SK-N-SH treated with all-trans-retinoic acid at 6 μM for 48 hours (cell line): Measurements from ENCODE around the gene FAM50A.

Experiments
- ATAC-seq: fragments of 200-7000 bp; cut with Tn5 transposase; 3 replicates; pipeline ENCODE4 v1.9.1; 2020; ENCODE audit warnings: mild to moderate bottlenecking, moderate library complexity
- ARNTL ChIP-seq: fragments of 450-650 bp; formaldehyde crosslinking; IDR thresholded peaks from 2 replicates; pipeline ENCODE4 v1.5.0; 2020; ENCODE audit warnings: low read depth, mild to moderate bottlenecking, moderate library complexity, borderline replicate concordance
- BACH2 ChIP-seq: fragments of 250-450 bp; sonication (Bioruptor Pico); IDR thresholded peaks from 2 replicates; pipeline ENCODE4 v1.9.0; 2021; ENCODE audit warnings: mild to moderate bottlenecking, borderline replicate concordance
- CSDC2 ChIP-seq: fragments of 250-450 bp; sonication (Bioruptor Pico); IDR thresholded peaks from 2 replicates; pipeline ENCODE4 v1.5.0; 2020; ENCODE audit warnings: mild to moderate bottlenecking, moderate library complexity
- ESRRG ChIP-seq: fragments of 250-450 bp; sonication (Bioruptor Pico); IDR thresholded peaks from 2 replicates; pipeline ENCODE4 v1.6.1; 2021; ENCODE audit warnings: mild to moderate bottlenecking
- GLIS3 ChIP-seq: fragments of 250-450 bp; sonication (Bioruptor Pico); IDR thresholded peaks from 2 replicates; pipeline ENCODE4 v1.5.0; 2020; ENCODE audit warnings: mild to moderate bottlenecking, moderate library complexity
- ISL1 ChIP-seq: fragments of 250-450 bp; sonication (Bioruptor Pico); IDR thresholded peaks from 2 replicates; pipeline ENCODE4 v2.1.2; 2022; ENCODE audit warnings: mild to moderate bottlenecking, moderate library complexity
- OSR1 ChIP-seq: fragments of 250-450 bp; sonication (Bioruptor Pico); IDR thresholded peaks from 2 replicates; pipeline ENCODE4 v1.8.0; 2022; ENCODE audit warnings: moderate library complexity, mild to moderate bottlenecking, inconsistent platforms
- PPARA ChIP-seq: fragments of 250-450 bp; sonication (Bioruptor Pico); IDR thresholded peaks from 2 replicates; pipeline ENCODE4 v1.5.0; 2020; ENCODE audit warnings: mild to moderate bottlenecking, borderline replicate concordance
- RARB ChIP-seq: fragments of 250-450 bp; sonication (Bioruptor Pico); IDR thresholded peaks from 2 replicates; pipeline ENCODE4 v1.8.0; 2021; ENCODE audit warnings: mild to moderate bottlenecking, moderate library complexity
- SNAI2 ChIP-seq: fragments of 250-450 bp; sonication (Bioruptor Pico); IDR thresholded peaks from 2 replicates; pipeline ENCODE4 v1.5.0; 2020; ENCODE audit warnings: mild to moderate bottlenecking, moderate library complexity
- TCF4 ChIP-seq: fragments of 250-450 bp; sonication (Bioruptor Pico); IDR thresholded peaks from 2 replicates; pipeline ENCODE4 v1.8.0; 2021; ENCODE audit warnings: mild to moderate bottlenecking, moderate library complexity, borderline replicate concordance
- TOX ChIP-seq: fragments of 250-450 bp; sonication (Bioruptor Pico); IDR thresholded peaks from 2 replicates; pipeline ENCODE4 v1.8.0; 2021; ENCODE audit warnings: mild to moderate bottlenecking, moderate library complexity, borderline replicate concordance
- ZC3H10 ChIP-seq: fragments of 250-450 bp; sonication (Bioruptor Pico); IDR thresholded peaks from 2 replicates; pipeline ENCODE4 v1.5.1; 2021; ENCODE audit warnings: mild to moderate bottlenecking, moderate library complexity
- ZFP3 ChIP-seq: fragments of 250-450 bp; sonication (Bioruptor Pico); IDR thresholded peaks from 2 replicates; pipeline ENCODE4 v1.5.0; 2020; ENCODE audit warnings: mild to moderate bottlenecking, moderate library complexity
- ZFP30 ChIP-seq: fragments of 450-650 bp; formaldehyde crosslinking; IDR thresholded peaks from 2 replicates; pipeline ENCODE4 v1.5.0; 2022; ENCODE audit warnings: mild to moderate bottlenecking, moderate library complexity
- ZNF565 ChIP-seq: fragments of 450-650 bp; formaldehyde crosslinking; conservative IDR thresholded peaks from 2 replicates; pipeline ENCODE4 v1.5.0; 2020; ENCODE audit warnings: low read depth, mild to moderate bottlenecking, moderate library complexity
- ZNF70 ChIP-seq: fragments of 450-650 bp; formaldehyde crosslinking; IDR thresholded peaks from 2 replicates; pipeline ENCODE4 v1.5.0; 2020; ENCODE audit warnings: mild to moderate bottlenecking, moderate library complexity
- TF ChIP-seq, protein P1 (sequence below): fragments of 250-450 bp; sonication (Bioruptor Pico); IDR thresholded peaks from 2 replicates; pipeline ENCODE4 v1.8.0; 2020; ENCODE audit warnings: mild to moderate bottlenecking, moderate library complexity, borderline replicate concordance
- TF ChIP-seq, protein P2 (sequence below): fragments of 250-450 bp; sonication (Bioruptor Pico); IDR thresholded peaks from 2 replicates; pipeline ENCODE4 v1.5.1; 2021; ENCODE audit warnings: mild to moderate bottlenecking, moderate library complexity
- TF ChIP-seq, protein P3 (sequence below): fragments of 250-450 bp; sonication (Bioruptor Pico); IDR thresholded peaks from 2 replicates; pipeline ENCODE4 v1.8.0; 2021; ENCODE audit warnings: low read depth, mild to moderate bottlenecking, moderate library complexity, borderline replicate concordance
- TF ChIP-seq, protein P4 (sequence below): fragments of 250-450 bp; sonication (Bioruptor Pico); IDR thresholded peaks from 2 replicates; pipeline ENCODE4 v1.5.0; 2020; ENCODE audit warnings: mild to moderate bottlenecking, moderate library complexity

FAM50A gene

DNA sequence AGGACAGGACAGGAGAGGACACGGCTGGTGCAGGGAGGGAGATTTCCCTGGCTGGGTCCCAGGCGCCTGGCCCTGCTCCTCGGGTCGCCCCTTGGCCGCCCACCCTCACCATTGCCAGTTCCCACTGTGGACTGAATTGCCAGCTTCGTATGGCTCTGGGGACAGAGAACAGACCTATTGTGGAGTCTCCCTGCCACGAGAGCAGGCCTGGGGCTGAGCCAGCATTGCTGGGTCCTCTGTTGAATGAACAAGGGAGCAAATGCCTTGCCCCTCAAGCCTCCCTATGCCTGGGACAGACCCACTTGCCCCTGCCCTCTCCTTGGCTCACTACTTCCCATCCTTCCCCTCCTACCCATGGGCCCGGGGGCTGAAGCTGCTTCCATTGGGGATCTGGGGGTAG, 18.5 kb downstream of the FAM50A start:
- ATAC-seq = no peak
- TF ChIP-seq GLIS3 (no peak), TCF4 (CRISPR knock-in tag) (no peak), ZFP3 (CRISPR knock-in tag) (no peak), BACH2 (CRISPR knock-in tag) (no peak), RARB (CRISPR knock-in tag) (no peak), PPARA (CRISPR knock-in tag) (no peak)

DNA sequence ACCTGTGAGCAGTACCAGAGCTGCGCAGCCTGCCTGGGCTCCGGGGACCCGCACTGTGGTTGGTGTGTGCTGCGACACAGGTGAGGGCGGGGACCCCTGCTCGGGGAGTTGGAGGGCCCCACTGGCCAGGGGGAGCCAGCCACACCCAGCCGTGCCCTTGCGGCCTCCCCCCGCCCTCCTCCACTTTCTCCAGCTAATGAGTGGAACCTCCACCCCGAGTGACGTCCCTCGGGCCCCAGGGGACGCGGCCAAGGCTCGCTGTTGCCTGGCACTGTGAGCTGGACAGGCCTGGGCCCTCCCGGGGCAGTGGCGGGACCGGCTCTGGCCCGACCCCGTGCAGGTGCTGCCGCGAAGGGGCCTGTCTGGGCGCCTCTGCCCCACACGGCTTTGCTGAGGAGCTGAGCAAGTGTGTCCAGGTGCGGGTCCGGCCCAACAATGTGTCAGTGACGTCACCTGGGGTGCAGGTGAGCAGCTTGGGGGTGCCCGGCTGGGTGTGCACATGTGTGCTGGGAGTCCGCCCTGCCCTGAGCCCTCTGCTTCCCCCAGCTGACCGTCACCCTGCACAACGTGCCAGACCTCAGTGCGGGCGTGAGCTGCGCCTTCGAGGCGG, 19.8 kb downstream of the FAM50A start:
- no peak for ATAC-seq
- TF ChIP-seq PPARA (CRISPR knock-in tag) (no peak), CSDC2 (CRISPR knock-in tag) (no peak), GLIS3 (no peak), TOX (CRISPR knock-in tag) (no peak), BACH2 (CRISPR knock-in tag) (no peak), OSR1 (CRISPR knock-in tag) (no peak), ZNF565 (CRISPR knock-in tag) (no peak), ZFP30 (CRISPR knock-in tag) (no peak), ZNF70 (CRISPR knock-in tag) (no peak), ZC3H10 (CRISPR knock-in tag) (no peak), ZFP3 (CRISPR knock-in tag) (no peak)
- TF ChIP-seq, protein P1, sequence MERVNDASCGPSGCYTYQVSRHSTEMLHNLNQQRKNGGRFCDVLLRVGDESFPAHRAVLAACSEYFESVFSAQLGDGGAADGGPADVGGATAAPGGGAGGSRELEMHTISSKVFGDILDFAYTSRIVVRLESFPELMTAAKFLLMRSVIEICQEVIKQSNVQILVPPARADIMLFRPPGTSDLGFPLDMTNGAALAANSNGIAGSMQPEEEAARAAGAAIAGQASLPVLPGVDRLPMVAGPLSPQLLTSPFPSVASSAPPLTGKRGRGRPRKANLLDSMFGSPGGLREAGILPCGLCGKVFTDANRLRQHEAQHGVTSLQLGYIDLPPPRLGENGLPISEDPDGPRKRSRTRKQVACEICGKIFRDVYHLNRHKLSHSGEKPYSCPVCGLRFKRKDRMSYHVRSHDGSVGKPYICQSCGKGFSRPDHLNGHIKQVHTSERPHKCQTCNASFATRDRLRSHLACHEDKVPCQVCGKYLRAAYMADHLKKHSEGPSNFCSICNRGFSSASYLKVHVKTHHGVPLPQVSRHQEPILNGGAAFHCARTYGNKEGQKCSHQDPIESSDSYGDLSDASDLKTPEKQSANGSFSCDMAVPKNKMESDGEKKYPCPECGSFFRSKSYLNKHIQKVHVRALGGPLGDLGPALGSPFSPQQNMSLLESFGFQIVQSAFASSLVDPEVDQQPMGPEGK (CRISPR knock-in tag) = no peak
- TF ChIP-seq, protein P2, sequence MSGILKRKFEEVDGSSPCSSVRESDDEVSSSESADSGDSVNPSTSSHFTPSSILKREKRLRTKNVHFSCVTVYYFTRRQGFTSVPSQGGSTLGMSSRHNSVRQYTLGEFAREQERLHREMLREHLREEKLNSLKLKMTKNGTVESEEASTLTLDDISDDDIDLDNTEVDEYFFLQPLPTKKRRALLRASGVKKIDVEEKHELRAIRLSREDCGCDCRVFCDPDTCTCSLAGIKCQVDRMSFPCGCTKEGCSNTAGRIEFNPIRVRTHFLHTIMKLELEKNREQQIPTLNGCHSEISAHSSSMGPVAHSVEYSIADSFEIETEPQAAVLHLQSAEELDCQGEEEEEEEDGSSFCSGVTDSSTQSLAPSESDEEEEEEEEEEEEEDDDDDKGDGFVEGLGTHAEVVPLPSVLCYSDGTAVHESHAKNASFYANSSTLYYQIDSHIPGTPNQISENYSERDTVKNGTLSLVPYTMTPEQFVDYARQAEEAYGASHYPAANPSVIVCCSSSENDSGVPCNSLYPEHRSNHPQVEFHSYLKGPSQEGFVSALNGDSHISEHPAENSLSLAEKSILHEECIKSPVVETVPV (CRISPR knock-in tag) = no peak
- TF ChIP-seq, protein P3, sequence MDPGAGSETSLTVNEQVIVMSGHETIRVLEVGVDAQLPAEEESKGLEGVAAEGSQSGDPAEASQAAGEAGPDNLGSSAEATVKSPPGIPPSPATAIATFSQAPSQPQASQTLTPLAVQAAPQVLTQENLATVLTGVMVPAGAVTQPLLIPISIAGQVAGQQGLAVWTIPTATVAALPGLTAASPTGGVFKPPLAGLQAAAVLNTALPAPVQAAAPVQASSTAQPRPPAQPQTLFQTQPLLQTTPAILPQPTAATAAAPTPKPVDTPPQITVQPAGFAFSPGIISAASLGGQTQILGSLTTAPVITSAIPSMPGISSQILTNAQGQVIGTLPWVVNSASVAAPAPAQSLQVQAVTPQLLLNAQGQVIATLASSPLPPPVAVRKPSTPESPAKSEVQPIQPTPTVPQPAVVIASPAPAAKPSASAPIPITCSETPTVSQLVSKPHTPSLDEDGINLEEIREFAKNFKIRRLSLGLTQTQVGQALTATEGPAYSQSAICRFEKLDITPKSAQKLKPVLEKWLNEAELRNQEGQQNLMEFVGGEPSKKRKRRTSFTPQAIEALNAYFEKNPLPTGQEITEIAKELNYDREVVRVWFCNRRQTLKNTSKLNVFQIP (CRISPR knock-in tag) = no peak
- TF ChIP-seq, protein P4, sequence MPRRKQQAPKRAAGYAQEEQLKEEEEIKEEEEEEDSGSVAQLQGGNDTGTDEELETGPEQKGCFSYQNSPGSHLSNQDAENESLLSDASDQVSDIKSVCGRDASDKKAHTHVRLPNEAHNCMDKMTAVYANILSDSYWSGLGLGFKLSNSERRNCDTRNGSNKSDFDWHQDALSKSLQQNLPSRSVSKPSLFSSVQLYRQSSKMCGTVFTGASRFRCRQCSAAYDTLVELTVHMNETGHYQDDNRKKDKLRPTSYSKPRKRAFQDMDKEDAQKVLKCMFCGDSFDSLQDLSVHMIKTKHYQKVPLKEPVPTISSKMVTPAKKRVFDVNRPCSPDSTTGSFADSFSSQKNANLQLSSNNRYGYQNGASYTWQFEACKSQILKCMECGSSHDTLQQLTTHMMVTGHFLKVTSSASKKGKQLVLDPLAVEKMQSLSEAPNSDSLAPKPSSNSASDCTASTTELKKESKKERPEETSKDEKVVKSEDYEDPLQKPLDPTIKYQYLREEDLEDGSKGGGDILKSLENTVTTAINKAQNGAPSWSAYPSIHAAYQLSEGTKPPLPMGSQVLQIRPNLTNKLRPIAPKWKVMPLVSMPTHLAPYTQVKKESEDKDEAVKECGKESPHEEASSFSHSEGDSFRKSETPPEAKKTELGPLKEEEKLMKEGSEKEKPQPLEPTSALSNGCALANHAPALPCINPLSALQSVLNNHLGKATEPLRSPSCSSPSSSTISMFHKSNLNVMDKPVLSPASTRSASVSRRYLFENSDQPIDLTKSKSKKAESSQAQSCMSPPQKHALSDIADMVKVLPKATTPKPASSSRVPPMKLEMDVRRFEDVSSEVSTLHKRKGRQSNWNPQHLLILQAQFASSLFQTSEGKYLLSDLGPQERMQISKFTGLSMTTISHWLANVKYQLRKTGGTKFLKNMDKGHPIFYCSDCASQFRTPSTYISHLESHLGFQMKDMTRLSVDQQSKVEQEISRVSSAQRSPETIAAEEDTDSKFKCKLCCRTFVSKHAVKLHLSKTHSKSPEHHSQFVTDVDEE (CRISPR knock-in tag) = no peak

DNA sequence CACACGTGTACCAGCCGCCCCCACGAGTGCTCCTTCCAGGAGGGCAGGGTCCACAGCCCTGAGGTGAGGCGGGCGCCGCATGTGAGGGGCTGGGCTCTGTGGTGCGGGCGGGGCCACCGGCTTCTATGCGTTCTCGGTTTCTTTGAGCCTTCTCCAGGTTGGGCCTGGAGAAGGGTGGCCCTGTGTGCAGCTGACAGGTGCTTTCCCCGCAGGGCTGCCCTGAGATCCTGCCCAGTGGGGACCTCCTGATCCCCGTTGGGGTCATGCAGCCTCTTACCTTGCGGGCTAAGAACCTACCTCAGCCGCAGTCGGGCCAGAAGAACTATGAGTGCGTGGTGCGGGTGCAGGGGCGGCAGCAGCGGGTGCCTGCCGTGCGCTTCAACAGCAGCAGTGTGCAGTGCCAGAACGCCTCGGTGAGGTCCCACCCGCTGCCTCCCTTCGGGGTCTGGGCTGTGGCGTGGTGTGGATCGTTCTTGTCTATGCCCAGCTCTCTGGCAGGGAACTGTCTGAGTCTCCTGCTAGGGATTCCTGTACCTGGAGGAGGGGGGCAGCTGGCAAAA, 20.9 kb downstream of the FAM50A start:
- ATAC-seq = no peak
- TF ChIP-seq ZNF70 (CRISPR knock-in tag) (no peak), ZNF565 (CRISPR knock-in tag) (no peak), ZFP30 (CRISPR knock-in tag) (no peak), ESRRG (no peak), ARNTL (CRISPR knock-in tag) (no peak), SNAI2 (no peak), TOX (CRISPR knock-in tag) (no peak), ISL1 (CRISPR knock-in tag) (no peak), RARB (CRISPR knock-in tag) (no peak)
- TF ChIP-seq, protein P4 (CRISPR knock-in tag) = no peak
- TF ChIP-seq, protein P1 (CRISPR knock-in tag) = no peak
- TF ChIP-seq, protein P3 (CRISPR knock-in tag) = no peak
